Mammary epithelial cell (primary cell): ENCODE results near the gene SEC61G.

ENCODE experiments used
- CTCF ChIP-seq, 2 donors: IDR thresholded peaks in 1 of 2; conservative IDR thresholded peaks in 1 of 2; 2 replicates each; pipeline ENCODE4 v1.5.1; 2011 to 2012; ENCODE audit warnings: inconsistent platforms in 2 of 2, low read length in 2 of 2, mild to moderate bottlenecking in 2 of 2, control low read depth in 1 of 2, low read depth in 1 of 2; ENCODE audit not compliant: insufficient read depth in 1 of 2; ENCODE audit errors: extremely low read depth in 1 of 2
- EZH2 ChIP-seq: IDR thresholded peaks from 2 replicates; pipeline ENCODE4 v1.6.1; 2012; ENCODE audit warnings: low read length, inconsistent platforms, borderline replicate concordance

- TF ChIP-seq CTCF (conservative IDR thresholded peaks at IDR 0.05 in 1 of 2, IDR thresholded peaks at IDR 0.05 in 1 of 2; ENCODE audit: extremely low read depth in 1 of 2, insufficient read depth in 1 of 2, low read depth in 1 of 2, low read length in 2 of 2), result no peak
- no peak for TF ChIP-seq EZH2
Observed at GRCh38 chr7:54719974-54720373, 39.0 kb downstream of the SEC61G start.
